ENCODE measurements around the gene TBC1D2B.

The TBC1D2B gene

DNA sequence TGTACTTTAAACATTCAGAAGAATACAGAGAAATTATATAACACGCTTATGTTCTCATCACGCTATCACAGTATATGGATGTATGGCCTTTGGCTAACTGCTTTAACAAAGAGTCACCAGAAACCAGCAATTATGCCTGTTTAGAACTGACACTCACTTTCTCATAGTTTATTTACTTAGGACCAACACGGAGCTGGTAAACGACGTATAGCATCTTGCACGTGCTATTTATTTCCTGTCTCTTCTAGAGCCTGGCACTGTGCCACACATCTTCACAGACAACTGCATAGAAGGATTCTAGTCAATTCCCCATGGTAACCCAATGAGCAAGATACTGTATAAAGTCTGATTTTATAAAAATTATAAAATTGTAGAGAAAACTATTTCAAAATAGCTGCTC is 43.6 kb downstream of the TBC1D2B start (continued):
- TF ChIP-seq ZNF416 (tag by site-specific recombination; IDR thresholded peaks at IDR 0.05) = no peak
- no peak for TF ChIP-seq ZNF677 (tag by site-specific recombination; IDR thresholded peaks at IDR 0.05)
- TF ChIP-seq ZBTB10 (tag by site-specific recombination; IDR thresholded peaks at IDR 0.05) = no peak
- TF ChIP-seq, protein P1, sequence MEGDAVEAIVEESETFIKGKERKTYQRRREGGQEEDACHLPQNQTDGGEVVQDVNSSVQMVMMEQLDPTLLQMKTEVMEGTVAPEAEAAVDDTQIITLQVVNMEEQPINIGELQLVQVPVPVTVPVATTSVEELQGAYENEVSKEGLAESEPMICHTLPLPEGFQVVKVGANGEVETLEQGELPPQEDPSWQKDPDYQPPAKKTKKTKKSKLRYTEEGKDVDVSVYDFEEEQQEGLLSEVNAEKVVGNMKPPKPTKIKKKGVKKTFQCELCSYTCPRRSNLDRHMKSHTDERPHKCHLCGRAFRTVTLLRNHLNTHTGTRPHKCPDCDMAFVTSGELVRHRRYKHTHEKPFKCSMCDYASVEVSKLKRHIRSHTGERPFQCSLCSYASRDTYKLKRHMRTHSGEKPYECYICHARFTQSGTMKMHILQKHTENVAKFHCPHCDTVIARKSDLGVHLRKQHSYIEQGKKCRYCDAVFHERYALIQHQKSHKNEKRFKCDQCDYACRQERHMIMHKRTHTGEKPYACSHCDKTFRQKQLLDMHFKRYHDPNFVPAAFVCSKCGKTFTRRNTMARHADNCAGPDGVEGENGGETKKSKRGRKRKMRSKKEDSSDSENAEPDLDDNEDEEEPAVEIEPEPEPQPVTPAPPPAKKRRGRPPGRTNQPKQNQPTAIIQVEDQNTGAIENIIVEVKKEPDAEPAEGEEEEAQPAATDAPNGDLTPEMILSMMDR (tag by site-specific recombination; IDR thresholded peaks at IDR 0.05) = no peak
- TF ChIP-seq ZNF560 (tag by site-specific recombination; IDR thresholded peaks at IDR 0.05; ENCODE audit: borderline replicate concordance) = no peak
- no peak for TF ChIP-seq ZNF37A (tag by site-specific recombination; IDR thresholded peaks at IDR 0.05)
- 0 out of 2 replicates have a peak, but pooled peaks have one; percentile 25 for TF ChIP-seq ZNF350 (tag by site-specific recombination; IDR thresholded peaks at IDR 0.05)
- no peak for TF ChIP-seq ZNF510 (tag by site-specific recombination; IDR thresholded peaks at IDR 0.05; ENCODE audit: insufficient replicate concordance)
- TF ChIP-seq RBAK (tag by site-specific recombination; IDR thresholded peaks at IDR 0.05) = no peak
- peak; percentile 56; the same call in 1 of the 2 replicates for TF ChIP-seq ZNF660 (tag by site-specific recombination; IDR thresholded peaks at IDR 0.05)
- TF ChIP-seq ZNF529 (tag by site-specific recombination; IDR thresholded peaks at IDR 0.05; ENCODE audit: insufficient replicate concordance) = no peak
- no peak for TF ChIP-seq ZBTB49 (tag by site-specific recombination; IDR thresholded peaks at IDR 0.05; ENCODE audit: low read depth)
- TF ChIP-seq ZNF792 (tag by site-specific recombination; IDR thresholded peaks at IDR 0.05) = no peak
- TF ChIP-seq, protein P2, sequence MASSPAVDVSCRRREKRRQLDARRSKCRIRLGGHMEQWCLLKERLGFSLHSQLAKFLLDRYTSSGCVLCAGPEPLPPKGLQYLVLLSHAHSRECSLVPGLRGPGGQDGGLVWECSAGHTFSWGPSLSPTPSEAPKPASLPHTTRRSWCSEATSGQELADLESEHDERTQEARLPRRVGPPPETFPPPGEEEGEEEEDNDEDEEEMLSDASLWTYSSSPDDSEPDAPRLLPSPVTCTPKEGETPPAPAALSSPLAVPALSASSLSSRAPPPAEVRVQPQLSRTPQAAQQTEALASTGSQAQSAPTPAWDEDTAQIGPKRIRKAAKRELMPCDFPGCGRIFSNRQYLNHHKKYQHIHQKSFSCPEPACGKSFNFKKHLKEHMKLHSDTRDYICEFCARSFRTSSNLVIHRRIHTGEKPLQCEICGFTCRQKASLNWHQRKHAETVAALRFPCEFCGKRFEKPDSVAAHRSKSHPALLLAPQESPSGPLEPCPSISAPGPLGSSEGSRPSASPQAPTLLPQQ (tag by site-specific recombination; IDR thresholded peaks at IDR 0.05) = 0 out of 2 replicates have a peak, but pooled peaks have one; percentile 30
- no peak for TF ChIP-seq ZFHX2 (tag by site-specific recombination; conservative IDR thresholded peaks at IDR 0.05)
- peak; percentile 64; the same call in 1 of the 2 replicates for TF ChIP-seq ZNF561 (tag by site-specific recombination; IDR thresholded peaks at IDR 0.05; ENCODE audit: borderline replicate concordance)
- no peak for TF ChIP-seq YY1 (tag by site-specific recombination; IDR thresholded peaks at IDR 0.05)
- peak; percentile 34; the same call in 1 of the 2 replicates for TF ChIP-seq WT1 (tag by site-specific recombination; IDR thresholded peaks at IDR 0.05)
- TF ChIP-seq ZXDB (tag by site-specific recombination; IDR thresholded peaks at IDR 0.05) = peak; percentile 53; the same call in 1 of the 2 replicates
- TF ChIP-seq TCF7L2 (IDR thresholded peaks at IDR 0.05; ENCODE audit: borderline replicate concordance, low read depth, low read length) = no peak
- TF ChIP-seq KLF8 (tag by site-specific recombination; IDR thresholded peaks at IDR 0.05) = no peak
- TF ChIP-seq GLI2 (tag by site-specific recombination; IDR thresholded peaks at IDR 0.05; ENCODE audit: borderline replicate concordance, low read depth) = no peak
- TF ChIP-seq ZBTB48 (tag by site-specific recombination; IDR thresholded peaks at IDR 0.05) = no peak
- TF ChIP-seq PRDM6 (tag by site-specific recombination; IDR thresholded peaks at IDR 0.05) = peak; percentile 71
- TF ChIP-seq, protein P3, sequence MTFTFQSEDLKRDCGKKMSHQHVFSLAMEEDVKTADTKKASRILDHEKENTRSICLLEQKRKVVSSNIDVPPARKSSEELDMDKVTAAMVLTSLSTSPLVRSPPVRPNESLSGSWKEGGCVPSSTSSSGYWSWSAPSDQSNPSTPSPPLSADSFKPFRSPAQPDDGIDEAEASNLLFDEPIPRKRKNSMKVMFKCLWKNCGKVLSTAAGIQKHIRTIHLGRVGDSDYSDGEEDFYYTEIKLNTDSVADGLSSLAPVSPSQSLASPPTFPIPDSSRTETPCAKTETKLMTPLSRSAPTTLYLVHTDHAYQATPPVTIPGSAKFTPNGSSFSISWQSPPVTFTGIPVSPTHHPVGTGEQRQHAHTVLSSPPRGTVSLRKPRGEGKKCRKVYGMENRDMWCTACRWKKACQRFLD (tag by site-specific recombination; IDR thresholded peaks at IDR 0.05) = no peak
- TF ChIP-seq ZNF138 (tag by site-specific recombination; IDR thresholded peaks at IDR 0.05; ENCODE audit: borderline replicate concordance) = no peak
- no peak; the same call in 1 of the 2 replicates for TF ChIP-seq KLF10 (tag by site-specific recombination; IDR thresholded peaks at IDR 0.05)
- TF ChIP-seq BCL6B (tag by site-specific recombination; IDR thresholded peaks at IDR 0.05) = peak; percentile 15; the same call in 1 of the 2 replicates

Measured in HEK293 (cell line).